ENCODE results near the gene TUBGCP5. TPM values are rescaled to one million over a fixed set of nuclear protein-coding genes. Genes with fewer than 3 reads are reported as not detected.

Gene TUBGCP5
- total RNA-seq, 1 donor from 2014 or later: 26.2 TPM

GRCh38 chr15:22956978-22957260, 82.5 kb downstream of the TUBGCP5 start:
- Mint-ChIP-seq H3K9me3 (no peaks in the 10 kb centered on the region), H3K4me1 (peaks cover 16% of the 10 kb centered on the region), H3K4me3 (no peak overlapping the region), H3K27me3 (peaks cover 2% of the 10 kb centered on the region), H3K27ac (no peak overlapping the region), H3K36me3 (ENCODE audit: low read depth) (no peaks in the 10 kb centered on the region)
- POLR2A ChIA-PET: no interaction called here
- ATAC-seq (ENCODE audit: low read depth): no peak
- DNase-seq: no peak
- CTCF ChIA-PET: no interaction called here
- intact Hi-C loops (cut with micrococcal nuclease): no loop called here
- TF ChIP-seq CTCF (IDR thresholded peaks at IDR 0.05): no peak

- ChIA-PET CTCF (no interaction called here), POLR2A (no interaction called here)
- no peaks in the 10 kb centered on the region for H3K36me3 Mint-ChIP-seq (ENCODE audit: low read depth)
- TF ChIP-seq CTCF (IDR thresholded peaks at IDR 0.05): no peak
- no peaks in the 10 kb centered on the region for H3K9me3 Mint-ChIP-seq
- intact Hi-C loops (cut with micrococcal nuclease): no loop called here
- H3K27ac Mint-ChIP-seq: no peak overlapping the region
- H3K4me3 Mint-ChIP-seq: no peak overlapping the region
- H3K4me1 Mint-ChIP-seq: peaks cover 16% of the 10 kb centered on the region
- no peak for DNase-seq
- peaks cover 2% of the 10 kb centered on the region for H3K27me3 Mint-ChIP-seq
- no peak for ATAC-seq (ENCODE audit: low read depth)
Observed at GRCh38 chr15:22956257-22956977, 83.0 kb downstream of the TUBGCP5 start.

GRCh38 chr15:22955544-22956119, 83.7 kb downstream of the TUBGCP5 start:
- ATAC-seq (ENCODE audit: low read depth) (no peak), DNase-seq (no peak)
- H3K4me1 Mint-ChIP-seq: peaks cover 16% of the 10 kb centered on the region
- ChIA-PET POLR2A (no interaction called here), CTCF (no interaction called here)
- no peak overlapping the region for H3K27ac Mint-ChIP-seq
- no peak overlapping the region for H3K4me3 Mint-ChIP-seq
- peaks cover 2% of the 10 kb centered on the region for H3K27me3 Mint-ChIP-seq
- no peaks in the 10 kb centered on the region for H3K9me3 Mint-ChIP-seq
- no peak for TF ChIP-seq CTCF (IDR thresholded peaks at IDR 0.05)
- H3K36me3 Mint-ChIP-seq (ENCODE audit: low read depth): no peaks in the 10 kb centered on the region
- intact Hi-C loops (cut with micrococcal nuclease): no loop called here

GRCh38 chr15:22954798-22955543, 84.4 kb downstream of the TUBGCP5 start:
- ATAC-seq (ENCODE audit: low read depth): no peak

More at GRCh38 chr15:22954798-22955543, 84.4 kb downstream of the TUBGCP5 start:
- H3K9me3 Mint-ChIP-seq: no peaks in the 10 kb centered on the region
- no peak overlapping the region for H3K27ac Mint-ChIP-seq
- H3K36me3 Mint-ChIP-seq (ENCODE audit: low read depth): no peaks in the 10 kb centered on the region
- no peak for TF ChIP-seq CTCF (IDR thresholded peaks at IDR 0.05)
- ChIA-PET POLR2A (no interaction called here), CTCF (no interaction called here)
- intact Hi-C loops (cut with micrococcal nuclease): no loop called here
- no peak overlapping the region for H3K4me3 Mint-ChIP-seq
- H3K4me1 Mint-ChIP-seq: peaks cover 13% of the 10 kb centered on the region
- no peak for DNase-seq
- H3K27me3 Mint-ChIP-seq: peaks cover 2% of the 10 kb centered on the region

Data from activated B cell treated with CpG ODN at 0.5 μM for 24 hours (primary cell).